Neuronal stem cell (in vitro differentiated cells): ENCODE data around the gene LZTS2.
A peak's percentile ranks its signal among the peaks of the same experiment; 100 is the strongest.

Source experiments
- DNase-seq: peaks from one replicate; pipeline ENCODE4 v3.0.0-alpha.2; 2013; ENCODE audit warnings: low spot score
- H2AFZ ChIP-seq: one replicate; pipeline ENCODE4 v1.6.1; 2013; ENCODE audit warnings: mild to moderate bottlenecking, low read length, inconsistent platforms
- H2AK5ac ChIP-seq: 2 replicates; pipeline ENCODE4 v1.6.1; 2013; ENCODE audit warnings: low read depth, mild to moderate bottlenecking, inconsistent platforms, low read length, moderate library complexity, mixed read lengths
- H2BK120ac ChIP-seq: 2 replicates; pipeline ENCODE4 v1.6.1; 2013; ENCODE audit warnings: low read depth, mild to moderate bottlenecking, inconsistent platforms, low read length, moderate library complexity, mixed read lengths
- H2BK12ac ChIP-seq: one replicate; pipeline ENCODE4 v1.6.1; 2013; ENCODE audit warnings: low read length, inconsistent platforms
- H2BK15ac ChIP-seq: 2 replicates; pipeline ENCODE4 v1.6.1; 2013; ENCODE audit warnings: mild to moderate bottlenecking, low read length, inconsistent platforms, mixed read lengths
- H2BK5ac ChIP-seq: one replicate; pipeline ENCODE4 v1.6.1; 2013; ENCODE audit warnings: inconsistent platforms, mild to moderate bottlenecking, low read length, moderate library complexity
- H3K14ac ChIP-seq: one replicate; pipeline ENCODE4 v1.6.1; 2013; ENCODE audit warnings: low read length, inconsistent platforms
- H3K18ac ChIP-seq: 2 replicates; pipeline ENCODE4 v1.6.1; 2013; ENCODE audit warnings: low read length, inconsistent platforms
- H3K23ac ChIP-seq: 2 replicates; pipeline ENCODE4 v1.6.1; 2013; ENCODE audit warnings: low read depth, mild to moderate bottlenecking, mixed read lengths, low read length, inconsistent platforms; ENCODE audit not compliant: poor library complexity
- H3K27ac ChIP-seq: replicated peaks from 3 replicates; pipeline ENCODE4 v1.5.1; 2013; ENCODE audit warnings: low read length, inconsistent platforms
- H3K27me3 ChIP-seq, 3 experiments: 2 replicates each; pipeline ENCODE4 v1.6.1; 2013; ENCODE audit warnings: low read length in 3 of 3, mild to moderate bottlenecking in 2 of 3, inconsistent platforms in 1 of 3, low read depth in 1 of 3, mixed read lengths in 1 of 3, moderate library complexity in 1 of 3; ENCODE audit not compliant: control insufficient read depth in 3 of 3, insufficient read depth in 3 of 3
- H3K36me3 ChIP-seq, 2 donors: replicated peaks in 1 of 2; 2 replicates each; pipeline ENCODE4 v1.6.1; 2013; ENCODE audit warnings: low read length in 2 of 2; ENCODE audit not compliant: control insufficient read depth in 2 of 2, insufficient read depth in 2 of 2
- H3K4ac ChIP-seq: 2 replicates; pipeline ENCODE4 v1.6.1; 2013; ENCODE audit warnings: inconsistent platforms, mild to moderate bottlenecking, low read length, moderate library complexity
- H3K4me1 ChIP-seq, 2 donors: 1 replicate in 1 of 2; 2 replicates in 1 of 2; pipeline ENCODE4 v1.6.1; 2013; ENCODE audit warnings: low read length in 2 of 2, low read depth in 1 of 2; ENCODE audit not compliant: control insufficient read depth in 2 of 2, insufficient read depth in 1 of 2
- H3K4me2 ChIP-seq: one replicate; pipeline ENCODE4 v1.6.1; 2013; ENCODE audit warnings: mild to moderate bottlenecking, low read length, inconsistent platforms; ENCODE audit not compliant: insufficient read depth, poor library complexity, severe bottlenecking
- H3K4me3 ChIP-seq, 2 donors: 2 replicates each; pipeline ENCODE4 v1.5.1; 2013; ENCODE audit warnings: low read length in 2 of 2, mild to moderate bottlenecking in 2 of 2, inconsistent platforms in 1 of 2, moderate library complexity in 1 of 2
- H3K79me1 ChIP-seq: one replicate; pipeline ENCODE4 v1.6.1; 2013; ENCODE audit warnings: low read depth, mild to moderate bottlenecking, inconsistent platforms, low read length, moderate library complexity
- H3K9ac ChIP-seq: one replicate; pipeline ENCODE4 v1.6.1; 2013; ENCODE audit warnings: mild to moderate bottlenecking, low read depth, low read length, inconsistent platforms; ENCODE audit not compliant: poor library complexity
- H3K9me3 ChIP-seq, 2 donors: replicated peaks in 1 of 2; 2 replicates each; pipeline versions ENCODE3 to v1.6.1; 2013; ENCODE audit warnings: low read length in 2 of 2, mild to moderate bottlenecking in 2 of 2, inconsistent platforms in 1 of 2, low read depth in 1 of 2, mixed read lengths in 1 of 2, moderate library complexity in 1 of 2; ENCODE audit not compliant: control insufficient read depth in 2 of 2, insufficient read depth in 1 of 2
- H4K8ac ChIP-seq: one replicate; pipeline ENCODE4 v1.6.1; 2013; ENCODE audit warnings: low read depth, mild to moderate bottlenecking, inconsistent platforms, low read length, moderate library complexity
- H4K91ac ChIP-seq: one replicate; pipeline ENCODE4 v1.6.1; 2013; ENCODE audit warnings: low read length, low read depth, mild to moderate bottlenecking, inconsistent platforms; ENCODE audit not compliant: poor library complexity
- WGBS, 2 donors: extraction: QIAGEN DNeasy Blood & Tissue Kit; methylation state at CpG; one replicate each; pipeline ENCODE4 v1.1.7; 2013; ENCODE audit warnings: missing lambda C conversion rate in 2 of 2, mixed read lengths in 1 of 2; ENCODE audit not compliant: insufficient read length in 2 of 2, insufficient replicate concordance in 1 of 2; ENCODE audit errors: extremely low coverage in 2 of 2; 5-methylcytosine and 5-hydroxymethylcytosine counted together

LZTS2 gene

DNA sequence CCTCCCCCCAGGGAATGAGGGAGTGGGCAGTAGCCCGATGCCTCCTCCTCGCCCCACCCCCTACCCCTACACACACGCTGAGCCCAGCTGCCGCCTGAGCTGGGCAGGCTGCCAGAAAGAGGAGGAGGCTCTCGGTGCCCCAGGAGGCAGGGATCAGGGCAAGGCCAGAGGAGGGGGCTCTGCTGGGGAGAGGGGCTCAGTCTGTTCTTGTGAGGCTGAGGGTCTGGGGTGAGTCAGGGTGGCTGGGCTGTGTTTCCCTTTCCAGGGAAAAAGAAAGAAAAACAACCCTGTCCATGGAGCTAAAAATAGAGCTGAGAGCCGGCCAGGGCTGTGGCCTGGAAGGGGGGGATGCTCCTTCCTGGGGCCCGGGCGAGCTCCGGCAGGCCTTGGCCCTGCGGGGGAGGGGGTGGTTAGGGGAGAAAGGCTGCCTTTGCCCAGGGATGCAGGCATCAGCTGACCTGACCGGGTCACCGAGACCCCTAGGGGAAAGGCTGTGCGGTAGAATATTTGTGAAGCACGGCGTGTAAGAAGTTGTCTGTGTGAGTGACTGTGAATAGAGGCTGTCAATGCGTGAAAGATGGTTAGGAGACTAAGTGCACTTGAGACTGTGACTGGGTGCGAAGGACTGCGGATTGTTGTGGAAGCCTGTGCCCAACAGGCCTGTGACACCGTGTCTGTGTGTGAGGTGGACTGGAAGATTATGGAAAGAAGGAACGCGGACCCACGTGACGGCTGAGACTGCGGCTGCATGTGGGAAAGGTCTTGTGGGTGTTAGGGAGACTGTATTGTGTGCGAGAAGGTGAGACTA lies 1.2 kb upstream of the LZTS2 start:
- Histone ChIP-seq H2AK5ac (peak overlapping the region; percentile 37), H3K18ac (peak overlapping the region; percentile 95), H3K9me3 (no peaks in the 10 kb centered on the region), H3K4me1 (peaks cover 23 to 25% of the 10 kb centered on the region in 2 donors), H3K27me3 (no peaks in the 10 kb centered on the region), H3K14ac (peak overlapping the region; percentile 58), H2BK12ac (peak overlapping the region; percentile 24), H2AFZ (peak overlapping the region; percentile 95), H3K9ac (peak overlapping the region; percentile 83), H3K4me2 (peak overlapping the region; percentile 97), H2BK120ac (peak overlapping the region; percentile 78), H3K79me1 (peaks cover 19% of the 10 kb centered on the region), H3K23ac (peak overlapping the region; percentile 87), H3K27ac (peak overlapping the region; percentile 94), H4K91ac (no peak overlapping the region), H3K4ac (no peak overlapping the region), H3K36me3 (peaks cover 20 to 33% of the 10 kb centered on the region in 2 donors), H2BK5ac (peak overlapping the region; percentile 49), H2BK15ac (peak overlapping the region; percentile 49), H3K4me3 (peak overlapping the region; percentile 92 to 99), H4K8ac (no peak overlapping the region)
- no peak for DNase-seq
- WGBS, 2 donors: no CpG with 5 or more reads among the region's 25 CpGs

DNA sequence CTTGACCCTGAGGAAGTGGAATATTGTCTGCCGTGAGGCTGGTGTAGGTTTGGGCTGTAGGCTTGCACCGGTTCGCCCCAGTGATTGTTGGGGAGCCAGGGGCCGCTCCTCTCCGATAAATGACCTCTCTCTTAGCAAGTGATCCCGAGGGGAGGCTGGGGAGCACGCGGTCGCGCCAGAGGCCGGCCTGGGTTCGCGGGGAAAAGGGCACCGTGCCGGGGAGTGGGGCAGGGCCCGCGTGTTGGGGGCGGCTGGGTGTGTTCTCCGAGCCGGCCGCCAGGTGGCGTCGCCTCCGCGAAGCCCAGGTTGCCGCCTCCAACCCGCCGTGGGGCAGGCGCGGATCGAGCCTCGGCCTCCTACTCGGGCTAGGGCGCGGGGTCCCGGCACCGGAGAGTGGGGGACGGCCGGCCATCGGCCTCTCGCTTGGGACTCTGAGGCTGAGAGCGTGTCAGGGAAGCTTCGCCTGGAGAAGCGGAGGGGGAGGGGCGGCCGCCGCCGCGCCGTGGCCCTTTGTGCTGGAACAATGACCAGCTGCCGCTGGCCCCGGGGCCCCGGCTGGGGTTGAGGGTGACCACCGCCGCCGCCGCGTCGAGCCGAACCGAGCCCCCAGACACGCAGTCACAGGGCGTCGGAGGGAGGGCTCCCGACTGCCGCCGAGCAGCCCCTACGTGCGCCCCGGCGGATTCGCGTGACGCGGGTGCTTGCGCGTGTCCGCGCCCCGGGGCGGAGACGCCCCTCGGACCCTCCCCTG lies 442 bp upstream of the LZTS2 start:
- H3K9ac ChIP-seq: peak overlapping the region; percentile 95
- WGBS, 2 donors: no CpG with 5 or more reads among the region's 83 CpGs
- peaks cover 21 to 33% of the 10 kb centered on the region in 2 donors for H3K36me3 ChIP-seq
- peak overlapping the region; percentile 97 for H3K4me2 ChIP-seq
- peak overlapping the region; percentile 95 for H2AFZ ChIP-seq
- H4K91ac ChIP-seq: no peak overlapping the region
- no peak overlapping the region for H2BK120ac ChIP-seq
- peak; percentile 76 for DNase-seq
- peak overlapping the region; percentile 99 for H2BK5ac ChIP-seq
- H3K18ac ChIP-seq: peak overlapping the region; percentile 99
- H3K4me3 ChIP-seq: peak overlapping the region; percentile 92 to 99
- H3K4me1 ChIP-seq: peaks cover 23 to 25% of the 10 kb centered on the region in 2 donors
- H3K27ac ChIP-seq: peak overlapping the region; percentile 94
- no peaks in the 10 kb centered on the region for H3K27me3 ChIP-seq
- H2BK15ac ChIP-seq: peak overlapping the region; percentile 62
- H2AK5ac ChIP-seq: peak overlapping the region; percentile 86
- H3K9me3 ChIP-seq: no peaks in the 10 kb centered on the region
- peaks cover 26% of the 10 kb centered on the region for H3K79me1 ChIP-seq
- H3K4ac ChIP-seq: no peak overlapping the region
- H3K23ac ChIP-seq: peak overlapping the region; percentile 69
- H3K14ac ChIP-seq: peak overlapping the region; percentile 85
- H4K8ac ChIP-seq: no peak overlapping the region
- H2BK12ac ChIP-seq: no peak overlapping the region

DNA sequence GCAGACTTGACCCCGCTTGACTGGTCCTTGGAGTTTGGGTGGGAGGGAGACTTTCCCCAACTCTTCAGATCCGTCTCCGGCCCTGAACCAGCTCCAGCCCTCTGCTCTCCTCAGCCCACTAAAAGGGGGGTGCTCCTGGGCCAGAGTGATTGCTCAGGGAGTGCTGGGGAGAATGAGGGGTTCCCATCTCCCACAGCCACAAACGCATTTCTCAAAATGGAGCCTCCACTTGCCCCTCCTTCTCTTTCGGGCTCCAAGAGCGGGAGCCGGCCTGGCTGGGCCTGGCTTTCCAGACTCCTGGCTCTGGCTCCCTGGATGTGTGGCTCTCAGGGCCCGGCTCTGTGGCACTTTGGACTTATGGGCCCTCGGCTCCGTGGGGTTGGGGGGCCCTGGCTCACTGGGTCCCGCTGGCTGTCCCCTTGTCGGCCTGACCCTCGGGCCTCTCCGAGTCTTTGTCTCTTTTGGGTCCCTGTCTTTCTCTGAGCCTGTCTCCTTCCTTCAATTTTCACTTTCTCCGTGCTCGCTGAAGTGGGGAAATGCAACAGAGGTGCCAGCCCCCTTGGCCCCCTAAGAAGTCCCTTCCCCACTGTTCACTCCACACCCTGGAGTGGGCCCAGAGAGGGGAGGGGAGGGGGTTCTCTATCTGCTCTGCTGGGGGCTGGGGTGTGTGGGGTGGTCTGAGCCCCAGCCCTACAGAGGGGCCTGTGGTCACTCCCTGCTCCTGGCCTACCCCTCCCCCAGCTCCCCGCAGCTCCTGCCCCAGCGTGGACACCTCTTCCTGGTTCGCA lies 713 bp downstream of the LZTS2 start:
- peak overlapping the region; percentile 97 for H3K4me2 ChIP-seq
- H2AFZ ChIP-seq: peak overlapping the region; percentile 80
- H2AK5ac ChIP-seq: peak overlapping the region; percentile 100
- peak overlapping the region; percentile 95 for H3K14ac ChIP-seq
- H3K9ac ChIP-seq: peak overlapping the region; percentile 95
- H3K23ac ChIP-seq: peak overlapping the region; percentile 35
- H3K4me3 ChIP-seq: peak overlapping the region; percentile 87 to 99
- peak overlapping the region; percentile 22 for H4K91ac ChIP-seq
- H4K8ac ChIP-seq: peak overlapping the region; percentile 25
- H3K79me1 ChIP-seq: peaks cover 26% of the 10 kb centered on the region
- peaks cover 23 to 25% of the 10 kb centered on the region in 2 donors for H3K4me1 ChIP-seq
- peak overlapping the region; percentile 98 for H3K18ac ChIP-seq
- no peaks in the 10 kb centered on the region for H3K27me3 ChIP-seq
- H2BK5ac ChIP-seq: peak overlapping the region; percentile 99
- H3K27ac ChIP-seq: peak overlapping the region; percentile 94
- peaks cover 26 to 38% of the 10 kb centered on the region in 2 donors for H3K36me3 ChIP-seq
- peak overlapping the region; percentile 35 for H2BK120ac ChIP-seq
- no peak for DNase-seq
- WGBS, 2 donors: no CpG with 5 or more reads among the region's 19 CpGs
- H2BK12ac ChIP-seq: no peak overlapping the region
- peak overlapping the region; percentile 17 for H3K4ac ChIP-seq
- H2BK15ac ChIP-seq: peak overlapping the region; percentile 88
- no peaks in the 10 kb centered on the region for H3K9me3 ChIP-seq
